Stomach (tissue), 4 donors: ENCODE data around the gene CLIP4.
"Not testable (repeated sequence)": the region's sequence is repeated elsewhere in the genome, so short reads cannot be mapped to it uniquely, and the experiment has no call there.

ENCODE experiments used
- CTCF ChIP-seq, 7 experiments: fragments of 450-650 bp in 4 of 7; fragments of 200-600 bp in 3 of 7; sonication (generic) in 3 of 7; IDR thresholded peaks; one replicate each; pipeline ENCODE4 v1.5.1; 2016 to 2019; ENCODE audit warnings: antibody characterized with exemption in 7 of 7, control low read depth in 2 of 7, mild to moderate bottlenecking in 1 of 7
- POLR2A ChIP-seq, 4 donors: fragments of 450-650 bp; IDR thresholded peaks; one replicate each; pipeline ENCODE4 v1.6.1; 2016; ENCODE audit warnings: antibody characterized with exemption in 4 of 4, control low read depth in 2 of 4, mild to moderate bottlenecking in 1 of 4, moderate library complexity in 1 of 4
- POLR2AphosphoS5 ChIP-seq, 3 donors: sonication (generic); formaldehyde crosslinking; IDR thresholded peaks; one replicate each; pipeline ENCODE4 v1.6.1; 2016; ENCODE audit warnings: antibody characterized with exemption in 3 of 3

GRCh38 chr2:29107547-29107946 lies 7.7 kb upstream of the CLIP4 start:
- not testable (repeated sequence) for TF ChIP-seq POLR2A, CTCF, POLR2AphosphoS5 (IDR thresholded peaks at IDR 0.05)
